Renal cortex interstitium (tissue), 11 donors: ENCODE results near the gene RBP7. TPM values are rescaled to one million over a fixed set of nuclear protein-coding genes. Genes with fewer than 3 reads are reported as not detected.
A peak's percentile ranks its signal among the peaks of the same experiment; 100 is the strongest.

Experiments used
- DNase-seq, 11 donors: peaks; one replicate each; pipeline ENCODE4 v3.0.0-alpha.2; 2013; ENCODE audit warnings: low read depth in 9 of 11, low spot score in 4 of 11; ENCODE audit errors: extremely low read depth in 1 of 11
- polyA plus RNA-seq, 3 donors: library from polyadenylated mRNA; unstranded; fragments of 120-200 nt; gene quantifications; one replicate each; pipeline ENCODE4 v1.2.1, GENCODE V29; 2013; ENCODE audit not compliant: insufficient read length in 3 of 3

The RBP7 gene
- polyA plus RNA-seq, 3 donors: 20.1 to 29.3 (median 22.3) TPM

DNA sequence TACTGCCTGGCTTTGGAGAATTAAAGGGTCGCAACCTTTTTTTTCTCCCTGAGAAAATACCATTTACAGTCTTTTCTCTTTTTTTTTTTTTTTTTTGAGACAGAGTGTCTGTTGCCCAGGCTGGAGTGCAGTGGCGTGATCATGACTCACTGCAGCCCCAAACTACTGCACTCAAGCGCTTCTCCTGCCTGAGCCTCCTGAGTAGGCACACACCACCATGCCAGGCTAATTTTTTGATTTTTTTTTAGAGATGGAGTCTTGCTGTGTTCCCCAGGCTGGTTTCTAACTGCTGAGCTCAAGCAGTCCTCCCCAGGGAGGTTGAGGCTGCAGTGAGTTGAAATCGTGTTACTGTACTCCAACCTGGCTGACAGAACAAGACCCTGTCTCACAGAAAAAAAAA lies 60.3 kb downstream of the RBP7 start:
- no peak for DNase-seq

DNA sequence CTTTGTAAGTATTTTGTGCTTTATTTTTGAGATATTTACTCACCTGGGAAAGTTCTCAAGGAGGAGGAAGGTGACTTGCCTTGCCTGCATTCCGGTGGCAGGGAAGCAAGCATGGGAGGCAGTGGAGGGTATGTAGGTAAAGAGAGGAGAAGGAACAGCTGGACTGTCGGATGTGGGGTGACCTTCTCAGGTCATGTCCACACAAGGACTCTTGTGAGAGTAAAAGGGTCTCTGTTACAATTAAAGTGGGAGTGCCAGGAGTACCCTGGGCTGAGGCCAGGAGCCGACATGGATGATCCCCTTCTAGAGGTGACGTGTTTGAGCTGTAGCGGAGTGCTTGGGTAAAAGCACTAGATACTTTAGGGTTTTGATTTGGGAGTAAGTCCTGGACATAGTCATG lies 60.8 kb downstream of the RBP7 start:
- peak in 5 of 11 donors; percentile 20 to 49 (median 46) for DNase-seq

DNA sequence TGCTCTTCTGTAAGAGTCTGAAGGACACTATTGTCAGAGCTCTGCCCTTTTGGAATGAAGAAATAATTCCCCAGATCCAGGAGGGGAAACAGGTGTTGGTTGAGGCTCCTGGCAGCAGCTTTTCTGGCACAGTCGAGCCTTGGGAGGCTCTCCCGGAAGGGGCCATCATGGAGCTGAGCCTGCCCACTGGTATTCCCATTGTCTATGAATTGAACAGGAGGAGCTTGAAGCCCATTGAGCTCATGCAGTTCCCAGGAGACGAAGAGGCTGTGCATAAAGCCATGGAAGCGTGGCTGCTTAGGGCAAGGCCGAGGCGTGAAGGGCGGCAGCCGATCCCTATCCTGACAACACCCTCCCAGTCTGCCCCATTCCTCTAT lies 62.3 kb downstream of the RBP7 start:
- no peak for DNase-seq

DNA sequence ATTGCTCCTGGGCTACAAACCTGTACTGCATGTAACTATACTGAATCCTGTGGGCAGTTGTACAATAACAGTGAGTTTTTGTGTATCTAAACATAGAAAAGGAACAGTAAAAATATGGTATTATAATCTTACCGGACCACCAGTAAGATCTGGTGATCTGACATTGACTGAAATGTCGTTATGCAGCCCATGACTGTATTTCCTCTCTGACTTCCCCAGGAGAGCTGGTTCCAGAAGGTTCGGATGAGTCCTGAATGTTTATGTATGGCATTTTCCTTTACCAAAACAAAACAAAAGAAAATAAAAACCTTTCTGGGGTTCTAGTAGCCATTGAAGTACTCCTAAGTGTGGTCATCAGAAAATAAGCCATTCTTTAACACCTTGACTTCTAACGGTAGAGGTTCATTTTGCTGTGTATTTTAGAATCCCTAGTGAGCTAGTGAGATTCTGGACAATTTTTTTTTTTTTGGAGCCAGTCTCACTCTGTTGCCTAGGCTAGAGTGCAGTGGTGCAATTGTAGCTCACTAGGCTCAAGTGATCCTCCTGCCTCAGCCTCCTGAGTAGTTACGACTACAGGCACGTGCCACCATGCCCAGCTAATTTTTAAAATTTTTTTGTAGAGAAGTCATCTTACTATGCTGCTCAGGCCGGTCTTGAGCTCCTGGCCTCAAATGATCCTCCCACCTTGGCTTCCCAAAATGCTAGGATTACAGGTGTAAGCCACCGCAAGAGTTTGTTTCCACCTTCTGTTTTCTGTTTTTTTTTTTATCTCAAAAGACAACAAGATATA lies 63.5 kb downstream of the RBP7 start:
- DNase-seq: no peak

DNA sequence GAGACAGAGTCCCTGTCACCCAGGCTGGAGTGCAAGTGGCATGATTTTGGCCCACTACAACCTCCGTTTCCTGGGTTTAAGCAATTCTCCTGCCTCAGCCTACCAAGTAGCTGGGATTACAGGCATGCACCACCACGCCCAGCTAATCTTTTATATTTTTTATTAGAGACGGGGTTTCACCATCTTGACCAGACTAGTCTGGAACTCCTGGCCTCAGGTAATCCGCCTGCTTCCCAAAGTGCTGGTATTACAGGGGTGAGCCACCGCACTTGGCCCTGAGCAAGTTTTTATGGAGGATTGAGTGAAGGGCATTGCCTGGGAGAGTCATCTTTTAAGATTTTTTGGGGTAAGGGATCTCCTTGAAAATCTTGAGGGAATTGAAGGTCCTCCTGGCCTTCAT lies 64.2 kb downstream of the RBP7 start:
- no peak for DNase-seq

DNA sequence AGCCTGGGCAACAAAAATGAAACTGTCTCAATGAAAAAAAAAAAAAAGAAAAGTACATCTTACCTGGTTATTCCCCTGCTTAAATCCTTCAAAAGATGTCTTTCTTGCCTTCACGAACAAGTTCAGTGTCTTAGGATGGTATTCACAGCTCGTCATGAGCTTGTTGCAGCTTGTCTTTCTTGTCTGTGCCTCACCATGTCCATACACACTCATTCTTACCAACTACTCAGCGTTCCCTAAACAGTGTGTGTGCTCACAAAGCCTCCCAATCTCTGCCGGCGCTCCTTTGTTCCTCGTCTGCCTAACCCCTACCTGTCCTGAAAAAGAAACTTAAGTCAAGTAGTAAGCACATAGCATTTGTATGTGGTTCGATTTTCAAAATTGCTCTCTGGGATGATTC lies 66.8 kb downstream of the RBP7 start:
- DNase-seq: no peak

DNA sequence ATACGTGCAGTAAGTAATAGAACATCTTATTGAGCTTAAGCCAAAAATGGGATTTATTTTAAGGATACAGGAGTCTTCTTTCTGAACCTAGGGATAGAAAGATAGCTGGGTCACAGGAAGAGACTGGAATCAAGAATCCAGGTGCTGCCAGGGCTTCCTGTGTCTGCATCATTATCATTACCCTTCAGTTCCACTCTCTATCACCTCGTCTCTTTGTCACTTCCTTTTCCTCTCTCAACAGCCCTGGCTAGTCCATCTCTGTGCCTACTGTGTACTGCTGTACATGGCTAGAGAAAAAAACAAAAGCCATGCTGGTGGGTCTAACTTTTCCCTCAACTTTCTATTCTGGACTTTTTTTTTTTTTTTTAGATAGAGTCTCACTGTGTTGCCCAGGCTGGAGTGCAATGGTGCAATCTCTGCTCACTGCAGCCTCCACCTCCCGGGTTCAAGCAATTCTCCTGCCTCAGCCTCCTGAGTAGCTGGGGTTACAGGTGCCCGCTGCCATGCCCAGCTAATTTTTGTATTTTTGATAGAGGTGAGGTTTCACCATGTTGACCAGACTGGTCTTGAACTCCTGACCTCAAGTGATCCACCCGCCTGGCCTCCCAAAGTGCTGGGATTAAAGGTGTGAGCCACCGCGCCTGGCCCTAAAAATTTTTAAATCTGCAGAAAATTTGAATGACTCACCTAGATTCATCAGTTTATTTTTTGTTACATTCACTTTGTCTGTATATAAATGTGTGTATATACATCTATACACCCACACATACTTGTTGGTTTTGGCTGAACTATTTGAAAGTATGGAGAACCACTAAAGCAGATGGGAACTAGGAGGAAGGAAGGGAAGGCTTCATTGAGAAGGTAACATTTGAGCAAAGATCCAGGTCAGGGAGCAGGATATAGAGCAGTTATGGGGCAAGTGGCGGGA lies 67.7 kb downstream of the RBP7 start:
- DNase-seq: no peak

DNA sequence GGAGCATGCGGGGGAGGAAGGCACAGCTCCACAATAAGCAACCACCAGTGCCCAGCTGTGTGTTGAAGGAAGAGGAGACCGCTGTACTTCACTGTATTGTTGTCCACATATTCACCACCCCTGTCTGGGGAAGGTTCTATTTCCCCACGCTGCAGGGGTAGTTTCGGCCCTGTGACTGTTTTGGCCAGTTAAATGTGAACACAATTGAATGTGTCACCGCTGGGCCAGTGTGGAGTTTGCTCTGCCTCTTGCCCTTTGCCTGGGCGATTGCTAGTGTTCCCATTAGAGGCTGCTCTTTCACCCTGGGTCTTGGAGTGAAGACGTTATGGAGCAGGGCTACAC lies 68.3 kb downstream of the RBP7 start:
- no peak for DNase-seq

Other genes with a start within 250 kb of the RBP7 start
- 100 to 1,000 TPM; 133 to 166 (median 157) TPM for gene CLSTN1, start 173.3 kb upstream of the RBP7 start, polyA plus RNA-seq
- gene CTNNBIP1, start 87.0 kb upstream of the RBP7 start, polyA plus RNA-seq: 10 to 100 TPM; 28.5 to 35.9 (median 35.3) TPM
- gene LZIC, start 53.8 kb upstream of the RBP7 start, polyA plus RNA-seq: 10 to 100 TPM; 65.1 to 78.4 (median 66.7) TPM
- 10 to 100 TPM; 21.5 to 23.9 (median 22.0) TPM for gene NMNAT1, start 53.8 kb upstream of the RBP7 start, polyA plus RNA-seq
- 10 to 100 TPM; 50.7 to 59.1 (median 55.0) TPM for gene UBE4B, start 35.7 kb downstream of the RBP7 start, polyA plus RNA-seq
- gene KIF1B, start 213.3 kb downstream of the RBP7 start, polyA plus RNA-seq: 10 to 100 TPM; 46.9 to 50.4 (median 47.3) TPM